ENCODE results near the gene CCK. TPM values are rescaled to one million over a fixed set of nuclear protein-coding genes. Genes with fewer than 3 reads are reported as not detected.

Gene CCK
- total RNA-seq, 2 experiments from 2014 or later = not detected

DNA sequence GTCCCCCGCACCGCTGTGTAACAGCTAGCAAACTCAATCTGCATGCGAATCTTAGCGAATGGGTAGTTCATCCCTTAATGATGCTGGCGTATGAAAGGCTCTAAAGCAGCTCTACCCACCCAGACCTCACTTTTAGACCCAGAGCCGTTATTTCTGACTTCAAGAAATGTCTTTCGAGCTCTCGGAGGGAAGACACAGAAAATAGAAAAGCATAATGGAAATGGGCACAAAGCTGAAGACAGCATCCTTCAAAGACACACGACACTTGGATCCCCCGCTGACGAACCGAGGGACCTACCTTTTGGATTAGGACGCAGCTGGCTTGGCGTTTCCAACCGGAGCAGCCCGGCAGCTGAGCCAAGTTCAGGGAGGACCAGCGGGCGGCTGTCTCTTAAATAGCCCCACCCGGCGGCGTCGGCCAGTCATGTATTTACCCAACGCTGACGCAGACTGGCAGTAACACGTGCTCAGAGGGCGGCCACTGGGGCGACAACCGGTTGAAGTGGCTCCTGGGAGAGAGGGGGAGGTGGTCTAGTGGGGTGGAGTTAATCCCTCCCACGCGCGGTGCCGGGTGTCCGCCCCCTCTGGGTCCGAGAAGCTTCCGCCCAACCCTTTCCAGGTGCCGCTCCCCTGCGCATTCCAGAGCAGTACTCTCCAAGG is 1.5 kb downstream of the CCK start:
- Mint-ChIP-seq H3K4me1 (ENCODE audit: low read depth) (peaks cover 8% of the 10 kb centered on the region), H3K27ac (no peak overlapping the region), H3K4me3 (no peak overlapping the region), H3K36me3 (ENCODE audit: low read depth) (no peaks in the 10 kb centered on the region), H3K9me3 (no peaks in the 10 kb centered on the region), H3K27me3 (peaks cover 61% of the 10 kb centered on the region)
- intact Hi-C loops (cut with micrococcal nuclease) = loop anchor here (5.0 kb wide), 1 partner anchor 163 kb away; no protein-coding TSS in a partner anchor
- ChIA-PET CTCF (interaction anchor here (1.5 to 4.3 kb wide), 2 partner anchors 17 to 179 kb away, joined by 4 to 27 read pairs; no protein-coding TSS in a partner anchor), POLR2A (interaction anchor here (1.0 kb wide), 1 partner anchor 405 kb away, joined by 3 read pairs; no protein-coding TSS in a partner anchor)
- TF ChIP-seq, protein P1, sequence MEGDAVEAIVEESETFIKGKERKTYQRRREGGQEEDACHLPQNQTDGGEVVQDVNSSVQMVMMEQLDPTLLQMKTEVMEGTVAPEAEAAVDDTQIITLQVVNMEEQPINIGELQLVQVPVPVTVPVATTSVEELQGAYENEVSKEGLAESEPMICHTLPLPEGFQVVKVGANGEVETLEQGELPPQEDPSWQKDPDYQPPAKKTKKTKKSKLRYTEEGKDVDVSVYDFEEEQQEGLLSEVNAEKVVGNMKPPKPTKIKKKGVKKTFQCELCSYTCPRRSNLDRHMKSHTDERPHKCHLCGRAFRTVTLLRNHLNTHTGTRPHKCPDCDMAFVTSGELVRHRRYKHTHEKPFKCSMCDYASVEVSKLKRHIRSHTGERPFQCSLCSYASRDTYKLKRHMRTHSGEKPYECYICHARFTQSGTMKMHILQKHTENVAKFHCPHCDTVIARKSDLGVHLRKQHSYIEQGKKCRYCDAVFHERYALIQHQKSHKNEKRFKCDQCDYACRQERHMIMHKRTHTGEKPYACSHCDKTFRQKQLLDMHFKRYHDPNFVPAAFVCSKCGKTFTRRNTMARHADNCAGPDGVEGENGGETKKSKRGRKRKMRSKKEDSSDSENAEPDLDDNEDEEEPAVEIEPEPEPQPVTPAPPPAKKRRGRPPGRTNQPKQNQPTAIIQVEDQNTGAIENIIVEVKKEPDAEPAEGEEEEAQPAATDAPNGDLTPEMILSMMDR (IDR thresholded peaks at IDR 0.05) = no peak
- ATAC-seq (peak; percentile 69), DNase-seq (peak; percentile 54)

DNA sequence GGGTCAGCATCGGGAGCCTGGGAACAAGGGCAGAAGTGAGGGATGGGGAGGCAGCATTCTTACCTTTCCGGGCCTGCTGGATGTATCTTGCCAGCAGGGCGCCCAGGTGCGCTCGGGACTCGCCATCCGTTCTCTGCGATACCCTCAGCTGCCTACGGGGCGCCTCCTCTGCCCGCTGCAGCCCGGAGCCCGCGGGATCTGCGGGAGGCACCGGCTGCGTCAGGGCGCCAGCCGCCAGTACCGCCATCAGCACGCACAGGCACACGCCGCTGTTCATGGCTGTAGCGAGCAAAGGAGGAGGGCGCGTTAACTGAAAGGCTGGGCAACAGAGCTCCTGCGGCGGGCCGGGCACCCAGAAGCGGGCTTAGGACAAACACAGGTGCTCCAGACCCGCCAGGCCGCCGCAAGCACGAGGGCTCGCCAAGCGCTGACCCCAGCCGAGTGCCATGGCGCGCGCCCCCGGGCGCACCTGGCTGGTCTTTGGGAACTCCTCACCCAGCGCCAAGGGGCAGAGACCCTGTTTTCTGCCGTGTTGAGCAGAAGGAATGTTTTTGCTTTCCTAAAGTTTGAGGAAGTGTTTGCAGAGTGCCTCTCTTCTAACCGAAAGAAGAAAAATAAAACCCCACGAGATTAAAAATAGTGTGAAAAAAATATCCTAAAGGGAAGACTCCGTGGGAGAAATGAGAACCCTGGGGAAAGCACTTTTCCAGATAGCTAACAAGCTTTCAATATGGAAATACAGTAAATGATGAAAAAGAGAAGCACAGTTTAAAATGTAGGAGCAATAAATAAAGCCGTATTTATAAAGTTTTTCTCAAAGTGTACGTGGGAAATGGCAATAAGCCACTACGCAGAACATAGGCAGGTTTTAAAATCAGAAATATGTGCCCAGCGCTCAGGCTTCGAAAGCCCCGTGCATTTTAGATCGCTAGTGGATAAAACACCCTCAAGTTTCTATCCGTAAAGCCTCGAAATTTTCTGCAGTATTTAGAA is 2.3 kb downstream of the CCK start:
- TF ChIP-seq, protein P1 (IDR thresholded peaks at IDR 0.05) = peak; percentile 17
- H3K27me3 Mint-ChIP-seq = peaks cover 58% of the 10 kb centered on the region
- no peak overlapping the region for H3K27ac Mint-ChIP-seq
- ChIA-PET POLR2A (no interaction called here), CTCF (interaction anchor here (1.5 to 4.3 kb wide), 2 partner anchors 16 to 180 kb away, joined by 4 to 27 read pairs; no protein-coding TSS in a partner anchor)
- no peaks in the 10 kb centered on the region for H3K36me3 Mint-ChIP-seq (ENCODE audit: low read depth)
- peaks cover 8% of the 10 kb centered on the region for H3K4me1 Mint-ChIP-seq (ENCODE audit: low read depth)
- ATAC-seq = peak; percentile 53
- intact Hi-C loops (cut with micrococcal nuclease) = loop anchor here (5.0 kb wide), 1 partner anchor 164 kb away; no protein-coding TSS in a partner anchor
- no peaks in the 10 kb centered on the region for H3K9me3 Mint-ChIP-seq
- peak; percentile 37 for DNase-seq
- H3K4me3 Mint-ChIP-seq = no peak overlapping the region

- Mint-ChIP-seq H3K4me1 (ENCODE audit: low read depth) (peaks cover 8% of the 10 kb centered on the region), H3K36me3 (ENCODE audit: low read depth) (no peaks in the 10 kb centered on the region), H3K27ac (no peak overlapping the region), H3K9me3 (no peaks in the 10 kb centered on the region), H3K4me3 (no peak overlapping the region), H3K27me3 (peaks cover 60% of the 10 kb centered on the region)
- ChIA-PET CTCF (interaction anchor here (2.3 to 4.3 kb wide), 2 partner anchors 15 to 181 kb away, joined by 8 to 27 read pairs; no protein-coding TSS in a partner anchor), POLR2A (interaction anchor here (0.6 kb wide), 1 partner anchor 188 kb away, joined by 3 read pairs; no protein-coding TSS in a partner anchor)
- DNase-seq (no peak), ATAC-seq (no peak)
- TF ChIP-seq, protein P1 (IDR thresholded peaks at IDR 0.05) = no peak
- intact Hi-C loops (cut with micrococcal nuclease) = loop anchor here (5.0 kb wide), 1 partner anchor 165 kb away; no protein-coding TSS in a partner anchor
These were observed 3.5 kb downstream of the CCK start for GRCh38 chr3:42262525-42262924.

DNA sequence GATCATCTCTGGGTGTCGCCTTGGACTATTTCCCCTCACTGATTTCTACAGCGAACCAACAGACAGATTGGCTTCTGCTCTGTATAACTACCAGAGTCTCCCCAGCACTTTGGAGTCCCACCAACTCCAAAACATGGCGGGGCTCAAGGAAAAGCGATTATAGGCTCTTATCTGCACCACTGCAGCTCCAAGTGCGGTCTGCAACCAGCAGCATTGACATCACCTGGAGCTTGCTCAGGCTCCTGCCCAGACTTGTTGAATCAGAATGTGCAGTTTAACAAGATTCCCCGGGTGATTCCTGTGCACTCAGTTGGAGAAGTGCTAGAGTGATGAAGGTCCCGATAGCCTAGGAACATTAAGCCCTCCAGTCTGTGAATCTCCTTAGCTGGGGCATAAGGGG is 9.0 kb downstream of the CCK start:
- TF ChIP-seq, protein P1 (IDR thresholded peaks at IDR 0.05) = no peak
- H3K27ac Mint-ChIP-seq = no peak overlapping the region
- ATAC-seq = no peak
- CTCF ChIA-PET = interaction anchor here (2.0 kb wide), 1 partner anchor 186 kb away, joined by 7 read pairs; no protein-coding TSS in a partner anchor
- H3K27me3 Mint-ChIP-seq = peaks cover 39% of the 10 kb centered on the region
- no peak for DNase-seq
- H3K4me3 Mint-ChIP-seq = no peak overlapping the region
- H3K36me3 Mint-ChIP-seq (ENCODE audit: low read depth) = no peaks in the 10 kb centered on the region
- H3K9me3 Mint-ChIP-seq = no peaks in the 10 kb centered on the region
- POLR2A ChIA-PET = no interaction called here
- intact Hi-C loops (cut with micrococcal nuclease) = no loop called here
- H3K4me1 Mint-ChIP-seq (ENCODE audit: low read depth) = peaks cover 8% of the 10 kb centered on the region
